ENCODE data around the gene EPB41L4B.

- no peak for TF ChIP-seq EZH2 (IDR thresholded peaks at IDR 0.05; ENCODE audit: low read depth, unreplicated experiment)
- TF ChIP-seq, protein P1, sequence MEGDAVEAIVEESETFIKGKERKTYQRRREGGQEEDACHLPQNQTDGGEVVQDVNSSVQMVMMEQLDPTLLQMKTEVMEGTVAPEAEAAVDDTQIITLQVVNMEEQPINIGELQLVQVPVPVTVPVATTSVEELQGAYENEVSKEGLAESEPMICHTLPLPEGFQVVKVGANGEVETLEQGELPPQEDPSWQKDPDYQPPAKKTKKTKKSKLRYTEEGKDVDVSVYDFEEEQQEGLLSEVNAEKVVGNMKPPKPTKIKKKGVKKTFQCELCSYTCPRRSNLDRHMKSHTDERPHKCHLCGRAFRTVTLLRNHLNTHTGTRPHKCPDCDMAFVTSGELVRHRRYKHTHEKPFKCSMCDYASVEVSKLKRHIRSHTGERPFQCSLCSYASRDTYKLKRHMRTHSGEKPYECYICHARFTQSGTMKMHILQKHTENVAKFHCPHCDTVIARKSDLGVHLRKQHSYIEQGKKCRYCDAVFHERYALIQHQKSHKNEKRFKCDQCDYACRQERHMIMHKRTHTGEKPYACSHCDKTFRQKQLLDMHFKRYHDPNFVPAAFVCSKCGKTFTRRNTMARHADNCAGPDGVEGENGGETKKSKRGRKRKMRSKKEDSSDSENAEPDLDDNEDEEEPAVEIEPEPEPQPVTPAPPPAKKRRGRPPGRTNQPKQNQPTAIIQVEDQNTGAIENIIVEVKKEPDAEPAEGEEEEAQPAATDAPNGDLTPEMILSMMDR (conservative IDR thresholded peaks at IDR 0.05; ENCODE audit: low read depth in 2 of 2): no peak
- TF ChIP-seq, protein P2, sequence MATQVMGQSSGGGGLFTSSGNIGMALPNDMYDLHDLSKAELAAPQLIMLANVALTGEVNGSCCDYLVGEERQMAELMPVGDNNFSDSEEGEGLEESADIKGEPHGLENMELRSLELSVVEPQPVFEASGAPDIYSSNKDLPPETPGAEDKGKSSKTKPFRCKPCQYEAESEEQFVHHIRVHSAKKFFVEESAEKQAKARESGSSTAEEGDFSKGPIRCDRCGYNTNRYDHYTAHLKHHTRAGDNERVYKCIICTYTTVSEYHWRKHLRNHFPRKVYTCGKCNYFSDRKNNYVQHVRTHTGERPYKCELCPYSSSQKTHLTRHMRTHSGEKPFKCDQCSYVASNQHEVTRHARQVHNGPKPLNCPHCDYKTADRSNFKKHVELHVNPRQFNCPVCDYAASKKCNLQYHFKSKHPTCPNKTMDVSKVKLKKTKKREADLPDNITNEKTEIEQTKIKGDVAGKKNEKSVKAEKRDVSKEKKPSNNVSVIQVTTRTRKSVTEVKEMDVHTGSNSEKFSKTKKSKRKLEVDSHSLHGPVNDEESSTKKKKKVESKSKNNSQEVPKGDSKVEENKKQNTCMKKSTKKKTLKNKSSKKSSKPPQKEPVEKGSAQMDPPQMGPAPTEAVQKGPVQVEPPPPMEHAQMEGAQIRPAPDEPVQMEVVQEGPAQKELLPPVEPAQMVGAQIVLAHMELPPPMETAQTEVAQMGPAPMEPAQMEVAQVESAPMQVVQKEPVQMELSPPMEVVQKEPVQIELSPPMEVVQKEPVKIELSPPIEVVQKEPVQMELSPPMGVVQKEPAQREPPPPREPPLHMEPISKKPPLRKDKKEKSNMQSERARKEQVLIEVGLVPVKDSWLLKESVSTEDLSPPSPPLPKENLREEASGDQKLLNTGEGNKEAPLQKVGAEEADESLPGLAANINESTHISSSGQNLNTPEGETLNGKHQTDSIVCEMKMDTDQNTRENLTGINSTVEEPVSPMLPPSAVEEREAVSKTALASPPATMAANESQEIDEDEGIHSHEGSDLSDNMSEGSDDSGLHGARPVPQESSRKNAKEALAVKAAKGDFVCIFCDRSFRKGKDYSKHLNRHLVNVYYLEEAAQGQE (IDR thresholded peaks at IDR 0.05; ENCODE audit: unreplicated experiment): no peak
- TF ChIP-seq ETS1 (IDR thresholded peaks at IDR 0.05): no peak
- TF ChIP-seq STAT1 (IDR thresholded peaks at IDR 0.05; ENCODE audit: unreplicated experiment): no peak
- no peak for TF ChIP-seq POLR2AphosphoS5 (IDR thresholded peaks at IDR 0.05; ENCODE audit: low read depth)
- TF ChIP-seq CREB1 (CRISPR knock-in tag; IDR thresholded peaks at IDR 0.05; ENCODE audit: low read depth): no peak
- TF ChIP-seq JUNB (IDR thresholded peaks at IDR 0.05; ENCODE audit: unreplicated experiment): no peak
- no peak for TF ChIP-seq EZH2phosphoT487 (IDR thresholded peaks at IDR 0.05; ENCODE audit: unreplicated experiment)
Measured at GRCh38 chr9:109295221-109296130, 25.4 kb downstream of the EPB41L4B start.
